Naive thymus-derived CD4-positive, alpha-beta T cell (primary cell): ENCODE results near the gene RPL38. TPM values are rescaled to one million over a fixed set of nuclear protein-coding genes. Genes with fewer than 3 reads are reported as not detected.

Experiments
- ATAC-seq: fragments of 150-1000 bp; cut with Tn5 transposase; 2 replicates; pipeline ENCODE4 v1.10.0; 2021; ENCODE audit warnings: mild to moderate bottlenecking, moderate library complexity
- CTCF ChIA-PET: fragments of 350-600 bp; sonication (Branson Sonifier 250); formaldehyde crosslinking; loops from one replicate; lab custom pipeline; 2021; ENCODE audit warnings: antibody characterized with exemption; lab: Charles Lee
- POLR2A ChIA-PET: fragments of 350-600 bp; sonication (Branson Sonifier 250); formaldehyde crosslinking; loops from one replicate; lab custom pipeline; 2021; ENCODE audit warnings: antibody characterized with exemption, inconsistent platforms; lab: Charles Lee
- DNase-seq, 9 donors: peaks; one replicate each; pipeline versions ENCODE4 v3.0.0 to v3.0.0-alpha.2; 2020 to 2022; ENCODE audit warnings: mixed read lengths in 1 of 9
- H3K27ac ChIP-seq: one replicate; pipeline ENCODE4 v1.7.0; 2013; ENCODE audit warnings: mild to moderate bottlenecking, low read depth, low read length, moderate library complexity
- H3K27me3 ChIP-seq, 2 donors: one replicate each; pipeline ENCODE4 v1.7.0; 2013; ENCODE audit warnings: low read length in 2 of 2, mild to moderate bottlenecking in 2 of 2, moderate library complexity in 2 of 2; ENCODE audit not compliant: control insufficient read depth in 2 of 2, insufficient read depth in 2 of 2
- H3K36me3 ChIP-seq, 3 experiments: 1 replicate in 2 of 3; 2 replicates in 1 of 3; pipeline ENCODE4 v1.7.0; 2013; ENCODE audit warnings: low read length in 3 of 3, mild to moderate bottlenecking in 3 of 3, moderate library complexity in 1 of 3; ENCODE audit not compliant: insufficient read depth in 3 of 3, control insufficient read depth in 2 of 3
- H3K4me1 ChIP-seq, 2 donors: one replicate each; pipeline ENCODE4 v1.7.0; 2013; ENCODE audit warnings: low read length in 2 of 2, mild to moderate bottlenecking in 2 of 2, moderate library complexity in 1 of 2; ENCODE audit not compliant: control insufficient read depth in 2 of 2, insufficient read depth in 2 of 2
- H3K4me3 ChIP-seq: 2 replicates; pipeline ENCODE4 v1.7.0; 2013; ENCODE audit warnings: mild to moderate bottlenecking, low read length
- H3K9me3 ChIP-seq, 3 experiments: 1 replicate in 2 of 3; 2 replicates in 1 of 3; pipeline ENCODE4 v1.7.0; 2013; ENCODE audit warnings: low read length in 3 of 3; ENCODE audit not compliant: control insufficient read depth in 2 of 3
- H3K27ac Mint-ChIP-seq, 9 donors: one replicate each; pipeline ENCODE4 v1.8.0; 2020 to 2022; ENCODE audit warnings: mixed read lengths in 9 of 9, mild to moderate bottlenecking in 8 of 9, moderate library complexity in 5 of 9, inconsistent platforms in 2 of 9
- H3K27me3 Mint-ChIP-seq, 5 donors: one replicate each; pipeline ENCODE4 v1.8.0; 2021 to 2022; ENCODE audit warnings: mixed read lengths in 5 of 5, mild to moderate bottlenecking in 1 of 5
- H3K36me3 Mint-ChIP-seq, 5 donors: one replicate each; pipeline ENCODE4 v1.8.0; 2020 to 2022; ENCODE audit warnings: mixed read lengths in 5 of 5, mild to moderate bottlenecking in 3 of 5, inconsistent platforms in 1 of 5
- H3K4me1 Mint-ChIP-seq, 7 donors: one replicate each; pipeline ENCODE4 v1.8.0; 2020 to 2022; ENCODE audit warnings: mixed read lengths in 7 of 7, mild to moderate bottlenecking in 3 of 7, inconsistent platforms in 1 of 7
- H3K4me3 Mint-ChIP-seq, 10 donors: one replicate each; pipeline ENCODE4 v1.8.0; 2020 to 2022; ENCODE audit warnings: mild to moderate bottlenecking in 10 of 10, mixed read lengths in 10 of 10, moderate library complexity in 6 of 10, inconsistent platforms in 2 of 10
- H3K9me3 Mint-ChIP-seq, 11 donors: one replicate each; pipeline ENCODE4 v1.8.0; 2020 to 2022; ENCODE audit warnings: mixed read lengths in 11 of 11, mild to moderate bottlenecking in 4 of 11, inconsistent platforms in 1 of 11, moderate library complexity in 1 of 11
- intact Hi-C, 2 donors: fragments of 100-400 bp; cut with micrococcal nuclease; formaldehyde crosslinking; loops; one replicate each; pipeline ENCODE4 v1.15.1; 2023
- polyA plus RNA-seq, 2 donors: library from polyadenylated mRNA; unstranded; fragments of 300-500 nt; fragmentation: Illumina TruSeq; gene quantifications; one replicate each; pipeline ENCODE4 v1.2.3, GENCODE V29; 2021
- total RNA-seq, 6 experiments: library from RNA in 5 of 6; stranded (reverse) in 5 of 6; gene quantifications; 1 replicate in 5 of 6; 2 replicates in 1 of 6; pipeline ENCODE4 v1.2.3 and lab custom pipeline; 2021 to 2026

The RPL38 gene
- total and polyA plus RNA-seq, 7 experiments from 2014 or later, result 1,097 to 2,553 (median 2,002) TPM

DNA sequence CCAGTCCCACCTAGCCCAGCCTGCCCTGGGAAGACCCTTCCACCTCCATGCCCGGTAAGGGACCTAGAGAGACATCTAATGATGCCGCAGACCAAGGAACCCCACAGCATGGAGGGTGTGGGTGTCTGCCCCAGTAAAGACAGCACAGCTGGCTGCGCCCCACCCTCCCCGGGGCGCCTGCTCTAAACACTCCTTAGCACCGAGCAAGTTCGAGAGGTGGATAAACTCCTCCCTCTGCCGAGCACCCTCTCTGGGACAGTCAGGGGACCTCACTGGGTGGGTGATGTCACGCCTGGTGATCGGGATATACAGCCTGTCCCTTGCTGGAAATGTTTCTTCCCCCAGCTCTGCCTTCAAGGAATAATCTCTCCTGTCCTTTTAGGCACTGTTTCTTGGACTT, 53.8 kb downstream of the RPL38 start:
- H3K27me3 ChIP-seq, result no peaks in the 10 kb centered on the region
- ChIA-PET POLR2A (no interaction called here), CTCF (no interaction called here)
- Mint-ChIP-seq H3K9me3 (no peaks in the 10 kb centered on the region), H3K4me1 (peaks cover 0 to 2% (median 0%) of the 10 kb centered on the region in 7 donors), H3K27ac (no peak overlapping the region), H3K27me3 (no peaks in the 10 kb centered on the region), H3K4me3 (no peak overlapping the region), H3K36me3 (peaks cover 0 to 3% (median 0%) of the 10 kb centered on the region in 5 donors)
- H3K27ac ChIP-seq, result no peak overlapping the region
- no peaks in the 10 kb centered on the region for H3K4me1 ChIP-seq
- H3K9me3 ChIP-seq, result no peaks in the 10 kb centered on the region
- ATAC-seq (no peak), DNase-seq (no peak)
- H3K36me3 ChIP-seq, result no peaks in the 10 kb centered on the region
- H3K4me3 ChIP-seq, result no peak overlapping the region
- intact Hi-C loops, result no loop called here

DNA sequence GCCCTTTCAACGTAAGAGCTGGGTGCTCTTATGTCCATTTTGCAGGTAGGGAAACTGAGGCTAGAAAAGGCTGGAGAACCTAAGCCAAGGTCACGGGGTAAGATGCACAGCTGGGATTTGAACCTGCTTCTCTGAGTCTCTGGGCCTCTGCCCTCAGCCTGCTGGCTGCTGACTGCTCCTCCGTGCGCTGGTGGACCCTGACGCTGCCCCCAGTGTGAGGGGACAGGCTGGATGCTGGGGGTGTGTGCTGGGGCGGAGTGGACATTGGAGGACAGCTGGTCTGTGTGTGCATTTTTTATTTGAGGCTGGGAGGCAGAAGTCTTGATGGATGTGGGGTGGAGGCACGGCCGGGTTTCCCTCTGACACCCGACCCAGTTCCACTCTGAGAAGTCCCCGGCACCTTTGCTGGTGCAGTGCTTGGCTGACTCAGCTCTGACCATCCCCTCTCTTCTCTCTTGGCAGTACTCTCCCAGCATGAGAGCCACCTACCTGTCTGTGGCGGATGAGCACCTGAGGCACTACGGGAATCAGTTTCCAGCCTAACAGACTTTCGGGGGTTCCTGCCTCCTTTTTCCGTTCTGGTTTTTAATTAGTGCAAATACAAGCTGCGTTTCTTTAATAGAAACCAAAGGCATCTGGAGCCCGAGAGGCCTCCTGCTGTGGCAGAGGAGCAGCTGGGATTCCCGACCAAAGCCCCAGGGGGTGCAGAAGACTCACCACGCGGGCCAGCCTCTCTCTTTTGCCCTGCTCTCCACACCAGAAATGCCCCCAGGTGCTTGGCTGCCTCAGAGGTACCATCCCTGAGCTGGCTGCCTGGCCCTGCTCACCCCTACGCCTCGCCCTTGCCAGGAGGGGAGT, 56.4 kb downstream of the RPL38 start:
- CTCF ChIA-PET, result no interaction called here
- intact Hi-C loops, result loop anchor here in 1 of 2 donors (5.0 kb wide), 1 partner anchor 48 kb away; the partner anchor contains the start of gene TTYH2
- POLR2A ChIA-PET, result no interaction called here
- ATAC-seq (no peak), DNase-seq (no peak)
- no peaks in the 10 kb centered on the region for H3K27me3 ChIP-seq
- no peak overlapping the region for H3K27ac ChIP-seq
- no peaks in the 10 kb centered on the region for H3K9me3 Mint-ChIP-seq
- H3K36me3 ChIP-seq, result no peaks in the 10 kb centered on the region
- no peaks in the 10 kb centered on the region for H3K9me3 ChIP-seq
- peaks cover 0 to 2% (median 0%) of the 10 kb centered on the region in 7 donors for H3K4me1 Mint-ChIP-seq
- no peaks in the 10 kb centered on the region for H3K4me1 ChIP-seq
- no peak overlapping the region for H3K4me3 Mint-ChIP-seq
- no peak overlapping the region for H3K4me3 ChIP-seq
- H3K27ac Mint-ChIP-seq, result no peak overlapping the region
- no peaks in the 10 kb centered on the region for H3K27me3 Mint-ChIP-seq
- H3K36me3 Mint-ChIP-seq, result no peaks in the 10 kb centered on the region

Other genes starting within 250 kb of the RPL38 start
- gene TTYH2, start 9.9 kb downstream of the RPL38 start, total RNA-seq, result 10 to 100 TPM in 2 of 5 experiments, 1 to 10 TPM in 3; 5.5 to 15.8 (median 9.9) TPM
- 1 to 10 TPM; 1.9 to 2.0 TPM for gene TTYH2, start 9.9 kb downstream of the RPL38 start, polyA plus RNA-seq
- gene DNAI2, start 70.6 kb downstream of the RPL38 start, total RNA-seq, result 1 to 10 TPM in 2 of 5 experiments, under 1 TPM in 3; 0.74 to 1.8 (median 0.94) TPM
- under 1 TPM in 1 of 2 donors, not detected in 1; 0.15 TPM for gene DNAI2, start 70.6 kb downstream of the RPL38 start, polyA plus RNA-seq
- 1 to 10 TPM in 1 of 5 experiments, under 1 TPM in 3, not detected in 1; 0.34 to 1.2 (median 0.47) TPM for gene KIF19, start 122.5 kb downstream of the RPL38 start, total RNA-seq
- gene KIF19, start 122.5 kb downstream of the RPL38 start, polyA plus RNA-seq, result not detected
- not detected for gene BTBD17, start 158.2 kb downstream of the RPL38 start, total RNA-seq
- gene BTBD17, start 158.2 kb downstream of the RPL38 start, polyA plus RNA-seq, result not detected
- gene GPR142, start 163.8 kb downstream of the RPL38 start, total RNA-seq, result not detected
- not detected for gene GPR142, start 163.8 kb downstream of the RPL38 start, polyA plus RNA-seq
- 1 to 10 TPM in 1 of 5 experiments, under 1 TPM in 2, not detected in 2; 0.13 to 1.9 (median 0.29) TPM for gene GPRC5C, start 228.4 kb downstream of the RPL38 start, total RNA-seq
- not detected for gene GPRC5C, start 228.4 kb downstream of the RPL38 start, polyA plus RNA-seq